ENCODE measurements around the gene TDO2.

- TF ChIP-seq EZH2 (IDR thresholded peaks at IDR 0.05; ENCODE audit: borderline replicate concordance, insufficient read depth, low read length, poor library complexity, severe bottlenecking) (no peak), EP300 (conservative IDR thresholded peaks at IDR 0.05; ENCODE audit: poor library complexity, severe bottlenecking) (no peak), TAF1 (IDR thresholded peaks at IDR 0.05; ENCODE audit: low read depth) (no peak), SMC3 (conservative IDR thresholded peaks at IDR 0.05; ENCODE audit: poor library complexity) (no peak)
- TF ChIP-seq, protein P1, sequence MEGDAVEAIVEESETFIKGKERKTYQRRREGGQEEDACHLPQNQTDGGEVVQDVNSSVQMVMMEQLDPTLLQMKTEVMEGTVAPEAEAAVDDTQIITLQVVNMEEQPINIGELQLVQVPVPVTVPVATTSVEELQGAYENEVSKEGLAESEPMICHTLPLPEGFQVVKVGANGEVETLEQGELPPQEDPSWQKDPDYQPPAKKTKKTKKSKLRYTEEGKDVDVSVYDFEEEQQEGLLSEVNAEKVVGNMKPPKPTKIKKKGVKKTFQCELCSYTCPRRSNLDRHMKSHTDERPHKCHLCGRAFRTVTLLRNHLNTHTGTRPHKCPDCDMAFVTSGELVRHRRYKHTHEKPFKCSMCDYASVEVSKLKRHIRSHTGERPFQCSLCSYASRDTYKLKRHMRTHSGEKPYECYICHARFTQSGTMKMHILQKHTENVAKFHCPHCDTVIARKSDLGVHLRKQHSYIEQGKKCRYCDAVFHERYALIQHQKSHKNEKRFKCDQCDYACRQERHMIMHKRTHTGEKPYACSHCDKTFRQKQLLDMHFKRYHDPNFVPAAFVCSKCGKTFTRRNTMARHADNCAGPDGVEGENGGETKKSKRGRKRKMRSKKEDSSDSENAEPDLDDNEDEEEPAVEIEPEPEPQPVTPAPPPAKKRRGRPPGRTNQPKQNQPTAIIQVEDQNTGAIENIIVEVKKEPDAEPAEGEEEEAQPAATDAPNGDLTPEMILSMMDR (IDR thresholded peaks at IDR 0.05; ENCODE audit: poor library complexity, severe bottlenecking) = no peak
Measured at GRCh38 chr4:155900381-155900780, 3.1 kb upstream of the TDO2 start.

All from neural cell (in vitro differentiated cells).